ENCODE measurements around the gene GIPR. TPM values are rescaled to one million over a fixed set of nuclear protein-coding genes. Genes with fewer than 3 reads are reported as not detected.

The GIPR gene
- total RNA-seq, 2 donors from 2014 or later = 0.14 TPM; not detected in 1

DNA sequence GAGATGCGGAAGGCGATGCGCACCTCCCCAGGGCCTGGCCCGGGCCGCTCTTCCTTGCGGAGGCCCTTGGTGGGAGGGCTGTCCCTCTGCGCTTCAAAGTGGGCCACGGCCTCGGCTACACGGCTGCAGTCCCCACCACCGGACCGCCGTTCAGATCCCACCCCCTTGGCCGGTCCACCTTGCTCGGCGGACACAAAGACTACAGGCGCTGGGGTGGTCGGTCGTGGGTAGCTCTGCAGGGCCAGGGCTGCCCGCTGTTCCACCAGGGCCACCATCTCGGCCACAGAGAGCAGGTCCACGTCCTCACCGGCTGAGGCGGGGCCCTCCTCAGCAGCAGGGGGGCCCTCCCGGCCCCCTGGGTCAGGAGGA lies 44.7 kb downstream of the GIPR start:
- no peak overlapping the region for H3K27ac ChIP-seq
- H3K4me1 ChIP-seq (ENCODE audit: control insufficient read depth in 1 of 2, low read depth in 2 of 2) = peaks cover 7 to 11% of the 10 kb centered on the region in 2 donors

DNA sequence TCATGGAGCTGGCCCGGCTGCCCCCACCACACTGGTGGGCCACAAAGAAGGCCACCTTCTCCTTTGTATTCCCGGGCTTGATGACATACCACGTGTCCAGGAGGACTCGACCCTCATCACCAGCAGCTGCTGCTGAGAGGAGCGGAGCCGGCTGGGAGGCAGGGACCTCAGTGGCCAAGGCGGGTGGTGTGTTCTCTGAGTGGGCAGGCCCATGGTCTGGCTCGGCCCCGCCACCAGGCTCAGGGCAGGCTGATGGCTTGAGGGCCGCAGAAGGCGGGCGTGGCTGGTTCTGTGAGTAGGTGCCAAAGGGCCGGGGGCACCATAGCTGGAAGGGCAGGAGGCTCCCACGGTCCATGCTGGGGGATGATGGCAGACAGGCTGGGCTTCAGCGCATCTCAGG lies 45.1 kb downstream of the GIPR start:
- no peak overlapping the region for H3K27ac ChIP-seq
- DNase-seq (ENCODE audit: low spot score) (no peak), ATAC-seq (ENCODE audit: insufficient number of reproducible peaks, low FRiP score, low read depth) (no peak)
- no peak overlapping the region for H3K4me3 ChIP-seq
- no peaks in the 10 kb centered on the region for H3K9me3 ChIP-seq
- TF ChIP-seq, protein P1, sequence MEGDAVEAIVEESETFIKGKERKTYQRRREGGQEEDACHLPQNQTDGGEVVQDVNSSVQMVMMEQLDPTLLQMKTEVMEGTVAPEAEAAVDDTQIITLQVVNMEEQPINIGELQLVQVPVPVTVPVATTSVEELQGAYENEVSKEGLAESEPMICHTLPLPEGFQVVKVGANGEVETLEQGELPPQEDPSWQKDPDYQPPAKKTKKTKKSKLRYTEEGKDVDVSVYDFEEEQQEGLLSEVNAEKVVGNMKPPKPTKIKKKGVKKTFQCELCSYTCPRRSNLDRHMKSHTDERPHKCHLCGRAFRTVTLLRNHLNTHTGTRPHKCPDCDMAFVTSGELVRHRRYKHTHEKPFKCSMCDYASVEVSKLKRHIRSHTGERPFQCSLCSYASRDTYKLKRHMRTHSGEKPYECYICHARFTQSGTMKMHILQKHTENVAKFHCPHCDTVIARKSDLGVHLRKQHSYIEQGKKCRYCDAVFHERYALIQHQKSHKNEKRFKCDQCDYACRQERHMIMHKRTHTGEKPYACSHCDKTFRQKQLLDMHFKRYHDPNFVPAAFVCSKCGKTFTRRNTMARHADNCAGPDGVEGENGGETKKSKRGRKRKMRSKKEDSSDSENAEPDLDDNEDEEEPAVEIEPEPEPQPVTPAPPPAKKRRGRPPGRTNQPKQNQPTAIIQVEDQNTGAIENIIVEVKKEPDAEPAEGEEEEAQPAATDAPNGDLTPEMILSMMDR (IDR thresholded peaks at IDR 0.05) = no peak
- no peaks in the 10 kb centered on the region for H3K27me3 ChIP-seq (replicated peaks; ENCODE audit: insufficient read depth)
- peaks cover 20% of the 10 kb centered on the region for H3K36me3 ChIP-seq
- H3K4me1 ChIP-seq (ENCODE audit: control insufficient read depth in 1 of 2, low read depth in 2 of 2) = peaks cover 10 to 14% of the 10 kb centered on the region in 2 donors

More for the DNA sequence above, 44.7 kb downstream of the GIPR start:
- Histone ChIP-seq H3K4me3 (no peak overlapping the region), H3K9me3 (no peaks in the 10 kb centered on the region), H3K27me3 (replicated peaks; ENCODE audit: insufficient read depth) (no peaks in the 10 kb centered on the region), H3K36me3 (peaks cover 20% of the 10 kb centered on the region)
- no peak for ATAC-seq (ENCODE audit: insufficient number of reproducible peaks, low FRiP score, low read depth)
- DNase-seq (ENCODE audit: low spot score) = no peak
- TF ChIP-seq, protein P1 (IDR thresholded peaks at IDR 0.05) = no peak

DNA sequence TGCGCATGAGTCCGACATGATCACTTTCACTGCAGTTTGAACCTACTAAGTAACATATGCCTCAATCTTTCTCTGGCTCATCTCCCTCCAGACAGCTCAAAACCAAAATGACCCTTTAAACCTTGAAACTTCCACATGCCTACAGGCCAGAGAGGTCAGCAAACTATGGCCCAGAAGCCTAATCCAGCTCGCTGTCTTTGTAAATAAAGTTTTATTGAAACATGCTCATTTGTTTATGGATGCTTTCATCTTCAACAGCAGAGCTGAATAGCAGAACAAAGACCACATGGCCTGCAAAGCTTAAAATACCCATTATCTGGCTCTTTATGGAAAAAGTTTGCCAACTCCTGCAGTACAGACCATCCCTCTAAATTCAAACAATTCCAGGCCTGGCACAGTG lies 47.1 kb downstream of the GIPR start:
- Histone ChIP-seq H3K36me3 (peaks cover 20% of the 10 kb centered on the region), H3K9me3 (no peaks in the 10 kb centered on the region), H3K27ac (no peak overlapping the region), H3K4me3 (no peak overlapping the region), H3K4me1 (ENCODE audit: control insufficient read depth in 1 of 2, low read depth in 2 of 2) (peaks cover 14 to 17% of the 10 kb centered on the region in 2 donors), H3K27me3 (replicated peaks; ENCODE audit: insufficient read depth) (no peaks in the 10 kb centered on the region)
- ATAC-seq (ENCODE audit: insufficient number of reproducible peaks, low FRiP score, low read depth) (no peak), DNase-seq (ENCODE audit: low spot score) (no peak)
- TF ChIP-seq, protein P1 (IDR thresholded peaks at IDR 0.05) = no peak

DNA sequence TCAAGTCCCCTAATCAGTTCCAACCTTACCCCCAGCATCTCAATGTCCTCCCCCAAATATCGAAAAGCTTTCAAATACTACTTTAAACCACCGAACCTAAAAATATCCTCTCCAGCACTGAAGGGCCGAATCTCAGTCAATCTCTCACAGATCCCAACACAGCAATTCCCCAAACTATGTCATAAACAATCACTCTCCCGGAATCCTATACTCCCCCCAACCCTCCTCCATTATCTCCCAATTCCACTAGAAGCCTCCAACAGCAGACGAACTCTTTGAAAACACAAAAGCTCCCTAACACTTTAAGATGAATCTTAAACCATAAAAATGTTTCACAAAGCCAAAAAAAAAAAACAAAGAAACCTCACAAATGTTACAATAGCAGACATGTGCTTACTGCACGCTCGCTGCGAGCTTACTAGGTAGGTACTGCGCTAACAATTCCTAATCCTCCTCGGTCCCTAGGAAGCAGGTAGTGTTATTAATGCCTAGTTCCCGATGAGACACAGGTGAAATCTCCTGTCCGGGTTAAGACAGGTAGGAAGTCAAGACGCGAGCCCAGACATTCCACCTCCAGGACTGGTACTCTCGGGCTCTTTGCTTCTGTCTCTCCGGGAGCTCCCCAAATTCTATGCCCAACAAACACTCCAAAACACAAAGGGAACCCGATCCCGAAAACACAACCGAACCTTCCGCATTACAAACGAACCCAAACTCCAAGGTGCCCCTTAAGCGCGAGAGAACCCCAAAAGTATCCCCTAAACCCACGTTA lies 48.5 kb downstream of the GIPR start:
- Histone ChIP-seq H3K4me3 (peak overlapping the region; percentile 81), H3K27me3 (replicated peaks; ENCODE audit: insufficient read depth) (no peaks in the 10 kb centered on the region), H3K36me3 (peaks cover 15% of the 10 kb centered on the region), H3K27ac (peak overlapping the region; percentile 72 to 80), H3K4me1 (ENCODE audit: control insufficient read depth in 1 of 2, low read depth in 2 of 2) (peaks cover 14 to 17% of the 10 kb centered on the region in 2 donors), H3K9me3 (no peaks in the 10 kb centered on the region)
- DNase-seq (ENCODE audit: low spot score) = no peak
- ATAC-seq (ENCODE audit: insufficient number of reproducible peaks, low FRiP score, low read depth) = no peak
- TF ChIP-seq, protein P1 (IDR thresholded peaks at IDR 0.05) = no peak

DNA sequence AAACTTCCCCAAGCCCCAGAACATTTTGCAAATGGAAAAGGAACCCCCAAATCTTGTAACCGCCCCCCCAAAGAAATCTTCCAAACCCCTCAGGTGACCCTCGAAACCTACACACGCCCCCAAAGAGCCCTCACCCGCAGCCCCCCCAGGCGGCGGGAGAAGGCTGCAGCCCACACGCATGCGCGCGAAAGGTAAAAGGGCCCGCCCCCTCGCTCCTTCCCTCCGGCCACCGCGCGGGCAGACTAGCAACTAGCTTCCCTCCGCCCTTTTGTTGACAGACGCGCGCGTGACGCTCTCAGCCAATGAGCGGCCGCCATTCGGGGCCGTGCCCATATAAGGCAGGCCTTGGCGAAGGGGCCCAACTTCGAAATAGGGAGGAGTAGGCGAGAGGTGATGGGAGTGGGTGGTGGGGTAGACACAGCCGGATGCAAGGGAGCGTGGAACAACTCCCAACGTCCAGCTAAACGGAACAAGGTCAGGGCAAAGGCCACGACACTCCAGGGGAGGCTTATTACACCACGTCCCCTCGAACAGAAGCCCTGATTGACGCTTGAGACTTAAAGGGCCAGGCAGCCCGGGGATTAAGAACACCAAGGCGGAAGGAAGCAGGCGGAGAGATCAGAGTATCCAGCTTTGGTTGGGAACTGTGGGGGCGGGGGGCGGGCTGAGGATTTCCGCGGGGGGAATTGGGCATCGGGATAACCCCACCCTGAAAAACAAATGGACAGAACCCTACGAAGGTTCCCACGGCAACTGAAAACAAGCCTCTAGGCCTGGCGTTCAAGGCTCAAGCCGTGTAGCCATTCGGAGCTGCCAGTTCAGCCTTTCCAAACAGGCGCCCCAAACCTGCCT lies 49.3 kb downstream of the GIPR start:
- ATAC-seq (ENCODE audit: insufficient number of reproducible peaks, low FRiP score, low read depth) = peak; percentile 98
- H3K27ac ChIP-seq = peak overlapping the region; percentile 80 to 89

More for the DNA sequence above, 49.3 kb downstream of the GIPR start:
- Histone ChIP-seq H3K36me3 (peaks cover 10% of the 10 kb centered on the region), H3K4me1 (ENCODE audit: control insufficient read depth in 1 of 2, low read depth in 2 of 2) (peaks cover 14 to 17% of the 10 kb centered on the region in 2 donors), H3K9me3 (no peaks in the 10 kb centered on the region), H3K4me3 (peak overlapping the region; percentile 81), H3K27me3 (replicated peaks; ENCODE audit: insufficient read depth) (no peaks in the 10 kb centered on the region)
- TF ChIP-seq, protein P1 (IDR thresholded peaks at IDR 0.05) = peak; percentile 19
- DNase-seq (ENCODE audit: low spot score) = peak; percentile 96
